ENCODE data around the gene AANAT. TPM values are rescaled to one million over a fixed set of nuclear protein-coding genes. Genes with fewer than 3 reads are reported as not detected.

AANAT gene
- total and polyA plus RNA-seq, 10 donors, result 0.19 to 0.22 TPM; not detected in 8

DNA sequence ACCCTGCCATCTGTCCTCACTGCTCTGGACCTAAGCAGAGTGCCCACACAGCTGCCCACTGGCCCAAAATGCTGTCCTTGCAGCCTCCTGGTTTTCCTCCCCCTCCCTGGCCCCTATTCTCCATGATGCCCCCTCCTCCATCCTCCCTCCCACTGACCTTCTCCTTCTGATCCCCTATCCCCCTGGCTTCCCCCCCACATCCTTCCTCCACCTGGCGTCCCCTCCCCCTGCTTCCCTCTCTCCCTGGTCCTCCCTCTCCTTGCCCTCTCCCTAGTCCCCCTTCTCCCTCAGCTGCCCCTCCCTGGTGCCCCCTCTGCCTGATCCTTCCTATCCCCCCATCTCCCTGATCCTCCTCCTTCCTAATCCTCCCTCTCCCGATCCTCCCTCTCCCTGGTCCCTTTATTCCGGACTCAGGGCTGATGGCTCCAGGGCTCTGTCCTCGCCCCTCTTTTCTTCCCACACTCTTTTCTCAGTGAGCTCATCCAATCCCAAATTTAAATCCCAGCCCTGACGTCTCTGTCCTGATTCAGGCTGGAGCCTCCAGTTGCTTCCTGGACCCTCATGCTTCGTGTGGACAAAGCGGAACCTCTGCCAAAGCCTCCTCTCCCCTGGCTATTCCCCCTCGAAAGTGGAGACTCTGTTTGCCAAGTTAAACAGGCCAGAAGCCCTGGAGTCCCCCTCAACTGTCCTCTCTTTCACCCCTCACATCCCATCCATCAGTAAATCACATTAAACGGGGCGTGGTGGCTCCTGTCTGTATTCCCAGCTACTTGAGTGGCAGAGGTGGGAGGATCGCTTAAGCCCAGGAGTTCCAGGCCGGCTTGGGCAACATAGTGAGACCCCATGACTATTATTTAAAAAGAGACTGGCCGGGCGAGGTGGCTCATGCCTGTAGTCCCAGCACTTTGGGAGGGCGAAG, 51.9 kb downstream of the AANAT start:
- no peaks in the 10 kb centered on the region for H3K9me3 ChIP-seq
- H3K4me1 ChIP-seq, result peaks cover 15 to 56% (median 36%) of the 10 kb centered on the region in 6 donors
- H3K4me3 ChIP-seq, result no peak overlapping the region
- TF ChIP-seq POLR2AphosphoS5 (IDR thresholded peaks at IDR 0.05) (no peak), POLR2A (IDR thresholded peaks at IDR 0.05) (no peak)
- TF ChIP-seq, protein P1, sequence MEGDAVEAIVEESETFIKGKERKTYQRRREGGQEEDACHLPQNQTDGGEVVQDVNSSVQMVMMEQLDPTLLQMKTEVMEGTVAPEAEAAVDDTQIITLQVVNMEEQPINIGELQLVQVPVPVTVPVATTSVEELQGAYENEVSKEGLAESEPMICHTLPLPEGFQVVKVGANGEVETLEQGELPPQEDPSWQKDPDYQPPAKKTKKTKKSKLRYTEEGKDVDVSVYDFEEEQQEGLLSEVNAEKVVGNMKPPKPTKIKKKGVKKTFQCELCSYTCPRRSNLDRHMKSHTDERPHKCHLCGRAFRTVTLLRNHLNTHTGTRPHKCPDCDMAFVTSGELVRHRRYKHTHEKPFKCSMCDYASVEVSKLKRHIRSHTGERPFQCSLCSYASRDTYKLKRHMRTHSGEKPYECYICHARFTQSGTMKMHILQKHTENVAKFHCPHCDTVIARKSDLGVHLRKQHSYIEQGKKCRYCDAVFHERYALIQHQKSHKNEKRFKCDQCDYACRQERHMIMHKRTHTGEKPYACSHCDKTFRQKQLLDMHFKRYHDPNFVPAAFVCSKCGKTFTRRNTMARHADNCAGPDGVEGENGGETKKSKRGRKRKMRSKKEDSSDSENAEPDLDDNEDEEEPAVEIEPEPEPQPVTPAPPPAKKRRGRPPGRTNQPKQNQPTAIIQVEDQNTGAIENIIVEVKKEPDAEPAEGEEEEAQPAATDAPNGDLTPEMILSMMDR (IDR thresholded peaks at IDR 0.05 in 8 of 11, conservative IDR thresholded peaks at IDR 0.05 in 3 of 11), result no peak
- intact Hi-C loops (cut with DNase I; ENCODE audit: low total_unique reads), result no loop called here
- peaks cover 0 to 12% (median 0%) of the 10 kb centered on the region in 7 donors for H3K27me3 ChIP-seq (replicated peaks in 1 of 7)
- H3K36me3 ChIP-seq, result no peaks in the 10 kb centered on the region
- WGBS, 5 donors, result 77 to 89% (median 82%) methylated on average over 15 of the region's 15 CpGs
- no peak overlapping the region for H3K27ac ChIP-seq
- DNase-seq, result no peak

Other genes starting within 250 kb of the AANAT start
- gene RNF157, start 227.1 kb upstream of the AANAT start, total RNA-seq, result 10 to 100 TPM in 3 of 7 donors, 1 to 10 TPM in 4; 6.8 to 13.0 (median 8.6) TPM
- 1 to 10 TPM in 2 of 3 donors, under 1 TPM in 1; 0.89 to 2.0 (median 1.1) TPM for gene RNF157, start 227.1 kb upstream of the AANAT start, polyA plus RNA-seq
- gene UBALD2, start 202.3 kb upstream of the AANAT start, total RNA-seq, result 10 to 100 TPM; 28.9 to 91.3 (median 63.8) TPM
- 10 to 100 TPM; 42.5 to 54.7 (median 43.8) TPM for gene UBALD2, start 202.3 kb upstream of the AANAT start, polyA plus RNA-seq
- gene QRICH2, start 159.3 kb upstream of the AANAT start, total RNA-seq, result 1 to 10 TPM; 1.3 to 3.1 (median 2.7) TPM
- gene QRICH2, start 159.3 kb upstream of the AANAT start, polyA plus RNA-seq, result 1 to 10 TPM; 2.4 to 2.7 (median 2.5) TPM
- 10 to 100 TPM; 32.5 to 54.1 (median 38.3) TPM for gene PRPSAP1, start 113.7 kb upstream of the AANAT start, total RNA-seq
- gene PRPSAP1, start 113.7 kb upstream of the AANAT start, polyA plus RNA-seq, result 10 to 100 TPM; 17.5 to 25.9 (median 17.5) TPM
- gene SPHK1, start 83.0 kb upstream of the AANAT start, total RNA-seq, result 1 to 10 TPM; 3.7 to 7.2 (median 5.7) TPM
- 10 to 100 TPM in 1 of 3 donors, 1 to 10 TPM in 2; 8.1 to 11.4 (median 9.6) TPM for gene SPHK1, start 83.0 kb upstream of the AANAT start, polyA plus RNA-seq
- gene UBE2O, start 14.5 kb upstream of the AANAT start, total RNA-seq, result 10 to 100 TPM; 24.1 to 55.9 (median 32.5) TPM
- gene UBE2O, start 14.5 kb upstream of the AANAT start, polyA plus RNA-seq, result 10 to 100 TPM in 1 of 3 donors, 1 to 10 TPM in 2; 7.2 to 14.3 (median 8.5) TPM
- gene RHBDF2, start 33.8 kb downstream of the AANAT start, total RNA-seq, result 100 to 1,000 TPM in 4 of 7 donors, 10 to 100 TPM in 3; 95.1 to 147 (median 114) TPM
- gene RHBDF2, start 33.8 kb downstream of the AANAT start, polyA plus RNA-seq, result 10 to 100 TPM; 31.4 to 72.7 (median 53.3) TPM
- 10 to 100 TPM in 3 of 7 donors, 1 to 10 TPM in 4; 5.0 to 21.0 (median 9.9) TPM for gene CYGB, start 70.1 kb downstream of the AANAT start, total RNA-seq
- gene CYGB, start 70.1 kb downstream of the AANAT start, polyA plus RNA-seq, result 1 to 10 TPM; 3.5 to 5.8 (median 5.5) TPM
- gene PRCD, start 72.4 kb downstream of the AANAT start, total RNA-seq, result 10 to 100 TPM in 2 of 7 donors, 1 to 10 TPM in 5; 3.5 to 18.8 (median 9.2) TPM
- gene PRCD, start 72.4 kb downstream of the AANAT start, polyA plus RNA-seq, result 10 to 100 TPM; 28.9 to 54.1 (median 29.6) TPM
- 10 to 100 TPM in 3 of 7 donors, 1 to 10 TPM in 4; 8.1 to 15.7 (median 9.8) TPM for gene ST6GALNAC2, start 118.3 kb downstream of the AANAT start, total RNA-seq
- gene ST6GALNAC2, start 118.3 kb downstream of the AANAT start, polyA plus RNA-seq, result 1 to 10 TPM; 1.1 to 4.8 (median 1.3) TPM
- 10 to 100 TPM in 6 of 7 donors, 1 to 10 TPM in 1; 6.1 to 25.3 (median 13.5) TPM for gene ST6GALNAC1, start 176.2 kb downstream of the AANAT start, total RNA-seq
- gene ST6GALNAC1, start 176.2 kb downstream of the AANAT start, polyA plus RNA-seq, result 10 to 100 TPM in 1 of 3 donors, 1 to 10 TPM in 2; 2.3 to 13.2 (median 4.8) TPM
- 100 to 1,000 TPM in 6 of 7 donors, 10 to 100 TPM in 1; 89.4 to 172 (median 121) TPM for gene MXRA7, start 243.4 kb downstream of the AANAT start, total RNA-seq
- gene MXRA7, start 243.4 kb downstream of the AANAT start, polyA plus RNA-seq, result 10 to 100 TPM; 37.8 to 66.2 (median 48.7) TPM

Data from spleen (tissue), 11 donors.